Tibial nerve (tissue), 4 donors: ENCODE data around the gene THRA. TPM values are rescaled to one million over a fixed set of nuclear protein-coding genes. Genes with fewer than 3 reads are reported as not detected.
A peak's percentile ranks its signal among the peaks of the same experiment; 100 is the strongest.

ENCODE experiments used
- DNase-seq, 2 donors: peaks; one replicate each; pipeline ENCODE4 v3.0.0-alpha.2; 2019; ENCODE audit warnings: low spot score in 2 of 2
- H3K27ac ChIP-seq, 4 donors: fragments of 200-600 bp; sonication (generic) in 3 of 4; one replicate each; pipeline ENCODE4 v1.5.1; 2017 to 2019; ENCODE audit warnings: mild to moderate bottlenecking in 1 of 4
- H3K27me3 ChIP-seq, 2 donors: fragments of 200-600 bp; sonication (generic) in 1 of 2; one replicate each; pipeline versions ENCODE4 v1.5.1 to v1.6.0; 2017 to 2019
- H3K36me3 ChIP-seq, 3 donors: fragments of 200-600 bp; sonication (generic); one replicate each; pipeline ENCODE4 v1.5.1; 2018 to 2019
- H3K4me1 ChIP-seq, 4 donors: fragments of 200-600 bp; sonication (generic) in 3 of 4; one replicate each; pipeline ENCODE4 v1.5.1; 2017 to 2019
- H3K4me3 ChIP-seq, 4 donors: fragments of 200-600 bp; sonication (generic) in 3 of 4; one replicate each; pipeline ENCODE4 v1.5.1; 2017 to 2019; ENCODE audit warnings: mild to moderate bottlenecking in 1 of 4, moderate library complexity in 1 of 4
- H3K9me3 ChIP-seq, 4 donors: fragments of 200-600 bp; sonication (generic) in 3 of 4; one replicate each; pipeline ENCODE4 v1.5.1; 2017 to 2019
- EP300 ChIP-seq, 2 donors: sonication (generic); formaldehyde crosslinking; IDR thresholded peaks; one replicate each; pipeline ENCODE4 v1.6.1; 2017; ENCODE audit warnings: antibody characterized with exemption in 2 of 2, mild to moderate bottlenecking in 1 of 2
- POLR2A ChIP-seq, 2 donors: fragments of 450-650 bp; IDR thresholded peaks; one replicate each; pipeline ENCODE4 v1.6.1; 2017; ENCODE audit warnings: antibody characterized with exemption in 2 of 2, mild to moderate bottlenecking in 2 of 2, moderate library complexity in 2 of 2
- WGBS, 2 donors: methylation state at CpG; one replicate each; pipeline ENCODE4 v1.1.5; 2018; 5-methylcytosine and 5-hydroxymethylcytosine counted together
- total RNA-seq, 4 donors: library from RNA; depleted of rRNA; stranded (reverse); fragments of >200 nt; gene quantifications; one replicate each; pipeline ENCODE4 v1.1.0, GENCODE V29; 2016
- TF ChIP-seq, protein P1 (sequence below), 5 experiments: fragments of 200-600 bp in 3 of 5; fragments of 450-650 bp in 2 of 5; sonication (generic) in 3 of 5; IDR thresholded peaks; one replicate each; pipeline ENCODE4 v1.5.1; 2016 to 2019; ENCODE audit warnings: antibody characterized with exemption in 5 of 5, mild to moderate bottlenecking in 3 of 5, moderate library complexity in 2 of 5

Gene THRA
- total RNA-seq, 4 donors from 2014 or later = 65.4 to 86.1 (median 78.4) TPM

DNA sequence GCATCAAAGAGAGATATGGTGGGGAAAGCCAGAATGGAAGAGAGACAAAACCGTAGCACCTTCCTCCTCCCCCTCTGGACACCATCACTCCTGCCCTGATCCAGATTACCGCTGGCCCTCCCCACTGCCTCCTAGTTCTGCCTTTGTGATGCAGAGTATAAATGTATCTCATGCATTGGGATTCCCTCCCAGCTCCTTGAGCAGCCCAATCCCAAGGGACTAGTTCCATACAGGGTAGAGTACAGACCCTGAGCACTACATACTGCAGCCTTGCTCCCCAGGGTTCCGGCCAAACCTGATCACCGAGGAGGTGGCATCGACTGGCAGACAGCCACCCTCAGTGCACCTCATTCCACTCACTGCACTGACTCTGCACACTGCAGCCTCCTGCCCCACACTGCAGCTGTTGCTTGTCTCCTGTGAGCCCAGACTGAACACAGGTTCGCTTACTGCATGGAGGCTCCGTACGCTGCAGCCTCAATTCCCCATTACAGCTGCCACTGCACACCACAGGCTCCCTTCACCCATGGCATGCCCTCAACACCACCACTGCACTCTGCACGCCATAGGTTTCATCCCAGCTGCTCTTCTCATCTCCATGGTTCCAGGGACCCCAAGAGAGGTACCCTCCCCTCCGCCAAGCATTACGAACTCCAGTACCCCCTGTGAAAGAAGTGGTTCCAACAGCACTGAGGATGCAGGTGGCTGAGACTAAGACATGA lies 1.7 kb upstream of the THRA start:
- Histone ChIP-seq H3K36me3 (peaks cover 0 to 3% (median 0%) of the 10 kb centered on the region in 3 donors), H3K27me3 (no peaks in the 10 kb centered on the region), H3K27ac (peak overlapping the region in 1 of 4 donors; percentile 97), H3K9me3 (no peaks in the 10 kb centered on the region), H3K4me3 (no peak overlapping the region), H3K4me1 (peaks cover 0 to 52% (median 24%) of the 10 kb centered on the region in 4 donors)
- TF ChIP-seq, protein P1, sequence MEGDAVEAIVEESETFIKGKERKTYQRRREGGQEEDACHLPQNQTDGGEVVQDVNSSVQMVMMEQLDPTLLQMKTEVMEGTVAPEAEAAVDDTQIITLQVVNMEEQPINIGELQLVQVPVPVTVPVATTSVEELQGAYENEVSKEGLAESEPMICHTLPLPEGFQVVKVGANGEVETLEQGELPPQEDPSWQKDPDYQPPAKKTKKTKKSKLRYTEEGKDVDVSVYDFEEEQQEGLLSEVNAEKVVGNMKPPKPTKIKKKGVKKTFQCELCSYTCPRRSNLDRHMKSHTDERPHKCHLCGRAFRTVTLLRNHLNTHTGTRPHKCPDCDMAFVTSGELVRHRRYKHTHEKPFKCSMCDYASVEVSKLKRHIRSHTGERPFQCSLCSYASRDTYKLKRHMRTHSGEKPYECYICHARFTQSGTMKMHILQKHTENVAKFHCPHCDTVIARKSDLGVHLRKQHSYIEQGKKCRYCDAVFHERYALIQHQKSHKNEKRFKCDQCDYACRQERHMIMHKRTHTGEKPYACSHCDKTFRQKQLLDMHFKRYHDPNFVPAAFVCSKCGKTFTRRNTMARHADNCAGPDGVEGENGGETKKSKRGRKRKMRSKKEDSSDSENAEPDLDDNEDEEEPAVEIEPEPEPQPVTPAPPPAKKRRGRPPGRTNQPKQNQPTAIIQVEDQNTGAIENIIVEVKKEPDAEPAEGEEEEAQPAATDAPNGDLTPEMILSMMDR (IDR thresholded peaks at IDR 0.05) = no peak
- TF ChIP-seq POLR2A (IDR thresholded peaks at IDR 0.05) (no peak), EP300 (IDR thresholded peaks at IDR 0.05) (no peak)
- WGBS, 2 donors = 78 to 79% methylated on average over 11 of the region's 11 CpGs
- no peak for DNase-seq

DNA sequence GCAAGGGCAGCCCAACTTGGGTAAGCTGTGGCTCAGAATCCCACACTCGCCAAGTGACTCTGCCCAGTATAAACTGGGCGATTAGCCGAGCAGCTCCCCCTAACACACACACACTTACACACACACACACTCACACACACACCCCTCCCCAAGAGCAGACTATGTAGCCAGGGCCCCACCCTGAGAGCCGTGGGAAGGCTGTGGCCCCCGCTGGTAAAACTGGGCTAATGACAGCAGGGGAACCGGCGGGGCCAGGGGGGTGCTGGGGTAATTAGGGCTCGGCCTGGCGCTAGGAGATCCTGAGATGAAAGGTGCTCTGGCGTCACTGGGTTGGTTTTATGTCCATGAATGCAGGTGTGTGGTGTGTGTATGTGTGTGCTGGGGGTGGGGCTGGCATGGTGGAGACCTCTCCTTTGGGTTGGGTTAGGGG lies 1.1 kb upstream of the THRA start:
- no peak for DNase-seq
- Histone ChIP-seq H3K9me3 (no peaks in the 10 kb centered on the region), H3K4me3 (no peak overlapping the region), H3K27me3 (no peaks in the 10 kb centered on the region), H3K4me1 (peaks cover 0 to 58% (median 28%) of the 10 kb centered on the region in 4 donors), H3K36me3 (peaks cover 0 to 3% (median 0%) of the 10 kb centered on the region in 3 donors), H3K27ac (peak overlapping the region in 3 of 4 donors; percentile 72 to 98 (median 97))
- no peak for TF ChIP-seq EP300 (IDR thresholded peaks at IDR 0.05)
- TF ChIP-seq, protein P1 (IDR thresholded peaks at IDR 0.05) = no peak
- no peak for TF ChIP-seq POLR2A (IDR thresholded peaks at IDR 0.05)
- 48 to 69% methylated on average over 9 to 10 of the region's 10 CpGs for WGBS, 2 donors

DNA sequence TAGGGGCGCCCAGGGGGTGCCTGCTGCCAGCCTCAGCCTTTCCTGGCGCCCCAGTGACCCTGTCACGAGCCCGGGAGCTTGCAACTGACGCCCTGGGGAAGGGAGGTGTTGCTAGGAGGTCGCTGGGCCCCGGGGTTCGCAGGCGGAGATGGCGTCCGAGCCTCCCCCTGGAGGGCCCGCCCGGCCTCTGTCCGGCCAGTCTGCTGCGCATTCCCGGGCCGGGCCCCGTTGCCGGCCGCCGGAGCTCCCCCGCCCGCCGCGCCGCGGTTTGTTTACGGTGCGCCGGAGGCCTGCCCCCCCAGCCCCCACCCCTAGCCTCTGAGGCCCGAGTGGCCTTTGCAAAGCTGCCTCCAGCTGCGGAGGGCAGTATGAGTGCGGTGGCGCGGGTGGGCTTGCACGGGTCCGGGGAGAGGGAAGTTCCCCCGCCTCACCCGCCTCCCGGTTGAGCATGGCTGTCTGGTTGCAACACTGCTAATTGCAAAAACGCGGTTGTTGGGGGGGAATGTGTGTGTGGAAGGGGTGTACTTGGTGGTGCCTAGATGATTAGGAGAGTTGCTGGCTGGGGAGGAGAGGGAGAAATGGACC lies 514 bp downstream of the THRA start:
- Histone ChIP-seq H3K4me1 (peaks cover 0 to 69% (median 43%) of the 10 kb centered on the region in 4 donors), H3K27me3 (no peaks in the 10 kb centered on the region), H3K9me3 (no peaks in the 10 kb centered on the region), H3K27ac (peak overlapping the region; percentile 94 to 98 (median 96)), H3K36me3 (peaks cover 0 to 3% (median 0%) of the 10 kb centered on the region in 3 donors), H3K4me3 (peak overlapping the region; percentile 82 to 100 (median 92))
- TF ChIP-seq EP300 (IDR thresholded peaks at IDR 0.05) = no peak
- TF ChIP-seq, protein P1 (IDR thresholded peaks at IDR 0.05) = no peak
- TF ChIP-seq POLR2A (IDR thresholded peaks at IDR 0.05) = peak in 1 of 2 donors; percentile 29
- peak in 1 of 2 donors; percentile 59 for DNase-seq
- 0 to 1% methylated on average over 7 to 25 of the region's 42 CpGs for WGBS, 2 donors

DNA sequence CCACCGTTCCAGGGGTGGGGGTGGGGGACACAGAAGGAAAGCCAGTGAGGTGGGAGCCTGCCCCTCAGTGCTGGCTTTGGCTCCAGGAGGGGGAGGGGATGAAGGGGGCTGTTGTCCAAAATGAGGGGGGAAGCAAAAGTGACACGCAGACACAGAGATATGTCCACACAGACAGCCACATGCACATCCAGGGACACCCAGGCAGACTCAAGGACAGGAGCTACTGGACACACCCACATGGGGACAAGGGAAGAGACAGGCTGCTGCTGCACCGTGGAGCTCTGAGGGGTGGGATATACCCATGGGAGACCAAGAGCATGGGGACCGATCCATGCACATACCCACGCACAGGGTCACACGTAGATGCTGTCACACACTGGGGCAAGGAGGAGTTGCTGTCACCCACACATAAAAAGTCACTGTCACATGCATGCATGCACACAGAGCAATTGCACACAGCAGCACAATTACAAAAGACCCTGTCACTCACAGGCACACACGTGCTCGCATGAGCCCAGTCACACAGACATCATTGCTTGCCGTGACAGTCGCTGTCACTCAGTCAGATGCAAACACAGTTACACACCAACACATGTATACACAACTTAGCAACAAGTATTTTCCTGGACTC lies 1.3 kb downstream of the THRA start:
- Histone ChIP-seq H3K4me3 (peak overlapping the region; percentile 82 to 100 (median 92)), H3K9me3 (no peaks in the 10 kb centered on the region), H3K4me1 (peaks cover 0 to 67% (median 48%) of the 10 kb centered on the region in 4 donors), H3K27me3 (no peaks in the 10 kb centered on the region), H3K36me3 (peaks cover 0 to 3% (median 0%) of the 10 kb centered on the region in 3 donors), H3K27ac (peak overlapping the region; percentile 94 to 98 (median 96))
- TF ChIP-seq EP300 (IDR thresholded peaks at IDR 0.05) = peak in 1 of 2 donors; percentile 55
- TF ChIP-seq POLR2A (IDR thresholded peaks at IDR 0.05) = no peak
- TF ChIP-seq, protein P1 (IDR thresholded peaks at IDR 0.05) = no peak
- no peak for DNase-seq
- WGBS, 2 donors = 7 to 12% methylated on average over 9 to 10 of the region's 10 CpGs
